ENCODE measurements around the gene ADAM8. TPM values are rescaled to one million over a fixed set of nuclear protein-coding genes. Genes with fewer than 3 reads are reported as not detected.

Gene ADAM8
- total RNA-seq, 2 donors from 2014 or later, result 3.7 to 5.7 TPM

GRCh38 chr10:133313192-133313591, 36.5 kb upstream of the ADAM8 start:
- TF ChIP-seq, protein P1, sequence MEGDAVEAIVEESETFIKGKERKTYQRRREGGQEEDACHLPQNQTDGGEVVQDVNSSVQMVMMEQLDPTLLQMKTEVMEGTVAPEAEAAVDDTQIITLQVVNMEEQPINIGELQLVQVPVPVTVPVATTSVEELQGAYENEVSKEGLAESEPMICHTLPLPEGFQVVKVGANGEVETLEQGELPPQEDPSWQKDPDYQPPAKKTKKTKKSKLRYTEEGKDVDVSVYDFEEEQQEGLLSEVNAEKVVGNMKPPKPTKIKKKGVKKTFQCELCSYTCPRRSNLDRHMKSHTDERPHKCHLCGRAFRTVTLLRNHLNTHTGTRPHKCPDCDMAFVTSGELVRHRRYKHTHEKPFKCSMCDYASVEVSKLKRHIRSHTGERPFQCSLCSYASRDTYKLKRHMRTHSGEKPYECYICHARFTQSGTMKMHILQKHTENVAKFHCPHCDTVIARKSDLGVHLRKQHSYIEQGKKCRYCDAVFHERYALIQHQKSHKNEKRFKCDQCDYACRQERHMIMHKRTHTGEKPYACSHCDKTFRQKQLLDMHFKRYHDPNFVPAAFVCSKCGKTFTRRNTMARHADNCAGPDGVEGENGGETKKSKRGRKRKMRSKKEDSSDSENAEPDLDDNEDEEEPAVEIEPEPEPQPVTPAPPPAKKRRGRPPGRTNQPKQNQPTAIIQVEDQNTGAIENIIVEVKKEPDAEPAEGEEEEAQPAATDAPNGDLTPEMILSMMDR (IDR thresholded peaks at IDR 0.05), result no peak
- Histone ChIP-seq H3K9ac (ENCODE audit: low read depth in 2 of 2, low read length in 2 of 2) (no peak overlapping the region), H3K9me3 (no peaks in the 10 kb centered on the region), H3K4me3 (no peak overlapping the region), H3K27me3 (no peaks in the 10 kb centered on the region), H3K4me1 (no peaks in the 10 kb centered on the region), H3K27ac (no peak overlapping the region), H3K36me3 (no peaks in the 10 kb centered on the region)
- intact Hi-C loops (cut with DNase I), result no loop called here
- DNase-seq, result no peak

- Histone ChIP-seq H3K4me1 (no peaks in the 10 kb centered on the region), H3K27me3 (no peaks in the 10 kb centered on the region), H3K9me3 (no peaks in the 10 kb centered on the region), H3K4me3 (no peak overlapping the region), H3K27ac (no peak overlapping the region), H3K36me3 (no peaks in the 10 kb centered on the region), H3K9ac (ENCODE audit: low read depth in 2 of 2, low read length in 2 of 2) (no peak overlapping the region)
- DNase-seq, result no peak
- TF ChIP-seq, protein P1 (IDR thresholded peaks at IDR 0.05), result no peak
- intact Hi-C loops (cut with DNase I), result no loop called here
These were observed 36.1 kb upstream of the ADAM8 start for GRCh38 chr10:133312769-133313145.

GRCh38 chr10:133312016-133312768, 35.5 kb upstream of the ADAM8 start:
- no peak for DNase-seq
- H3K9me3 ChIP-seq, result no peaks in the 10 kb centered on the region
- TF ChIP-seq, protein P1 (IDR thresholded peaks at IDR 0.05), result no peak
- H3K9ac ChIP-seq (ENCODE audit: low read depth in 2 of 2, low read length in 2 of 2), result no peak overlapping the region
- H3K36me3 ChIP-seq, result no peaks in the 10 kb centered on the region
- H3K27ac ChIP-seq, result no peak overlapping the region
- H3K4me3 ChIP-seq, result no peak overlapping the region
- intact Hi-C loops (cut with DNase I), result no loop called here
- no peaks in the 10 kb centered on the region for H3K27me3 ChIP-seq
- no peaks in the 10 kb centered on the region for H3K4me1 ChIP-seq

- Histone ChIP-seq H3K36me3 (no peaks in the 10 kb centered on the region), H3K4me1 (no peaks in the 10 kb centered on the region), H3K9ac (ENCODE audit: low read depth in 2 of 2, low read length in 2 of 2) (no peak overlapping the region), H3K27ac (no peak overlapping the region), H3K4me3 (no peak overlapping the region), H3K27me3 (no peaks in the 10 kb centered on the region), H3K9me3 (no peaks in the 10 kb centered on the region)
- DNase-seq, result no peak
- TF ChIP-seq, protein P1 (IDR thresholded peaks at IDR 0.05), result no peak
- intact Hi-C loops (cut with DNase I), result no loop called here
These were observed 34.9 kb upstream of the ADAM8 start for GRCh38 chr10:133311570-133311969.

- DNase-seq, result no peak
- TF ChIP-seq, protein P1 (IDR thresholded peaks at IDR 0.05), result no peak
- H3K4me1 ChIP-seq, result no peaks in the 10 kb centered on the region
- no peaks in the 10 kb centered on the region for H3K27me3 ChIP-seq
- H3K27ac ChIP-seq, result no peak overlapping the region
- no peaks in the 10 kb centered on the region for H3K9me3 ChIP-seq
- intact Hi-C loops (cut with DNase I), result no loop called here
- H3K4me3 ChIP-seq, result no peak overlapping the region
- peak overlapping the region in 1 of 2 donors; percentile 72 for H3K9ac ChIP-seq (ENCODE audit: low read depth in 2 of 2, low read length in 2 of 2)
- no peaks in the 10 kb centered on the region for H3K36me3 ChIP-seq
These were observed 34.1 kb upstream of the ADAM8 start for GRCh38 chr10:133310789-133311188.

All from colonic mucosa (tissue), 4 donors.